ENCODE results near the gene FAM163B. TPM values are rescaled to one million over a fixed set of nuclear protein-coding genes. Genes with fewer than 3 reads are reported as not detected.

FAM163B gene
- total and polyA plus RNA-seq, 2 experiments from 2014 or later: 0.60 to 1.3 TPM

DNA sequence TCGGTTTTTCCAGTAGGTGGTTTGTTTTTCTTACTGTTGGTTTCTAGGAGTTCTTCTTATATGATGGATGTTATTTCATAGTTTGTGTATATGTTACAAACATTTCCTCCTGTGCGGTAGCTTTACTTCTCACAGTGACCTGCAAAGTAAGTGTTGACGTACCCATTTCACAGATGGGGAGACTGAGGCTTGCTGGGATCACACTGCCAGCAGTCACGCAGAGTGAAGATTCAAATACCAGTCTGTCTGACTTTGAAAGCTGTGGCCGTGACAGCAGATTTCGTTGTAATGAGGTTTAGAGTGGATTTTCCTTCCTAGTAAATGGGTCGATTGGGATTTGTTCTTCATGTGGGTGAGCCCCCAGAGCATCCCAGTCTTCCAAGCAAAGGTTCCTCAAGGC lies 40.0 kb upstream of the FAM163B start:
- Histone ChIP-seq H3K27me3 (ENCODE audit: insufficient read depth) (no peaks in the 10 kb centered on the region), H3K4me2 (no peak overlapping the region), H3K79me2 (replicated peaks; ENCODE audit: insufficient read depth) (no peaks in the 10 kb centered on the region), H3K27ac (ENCODE audit: low read depth) (no peak overlapping the region), H3K36me3 (ENCODE audit: insufficient read depth) (no peaks in the 10 kb centered on the region), H3K4me1 (ENCODE audit: insufficient read depth) (no peaks in the 10 kb centered on the region), H3K4me3 (no peak overlapping the region), H4K20me1 (replicated peaks; ENCODE audit: insufficient read depth) (no peaks in the 10 kb centered on the region), H2AFZ (no peak overlapping the region), H3K9me2 (ENCODE audit: insufficient read depth) (no peaks in the 10 kb centered on the region), H3F3A (replicated peaks; ENCODE audit: low read depth) (no peaks in the 10 kb centered on the region)
- ATAC-seq (no peak), DNase-seq (ENCODE audit: low spot score) (no peak)
- no peak for TF ChIP-seq NANOG (IDR thresholded peaks at IDR 0.05; ENCODE audit: borderline replicate concordance)
- TF ChIP-seq, protein P1, sequence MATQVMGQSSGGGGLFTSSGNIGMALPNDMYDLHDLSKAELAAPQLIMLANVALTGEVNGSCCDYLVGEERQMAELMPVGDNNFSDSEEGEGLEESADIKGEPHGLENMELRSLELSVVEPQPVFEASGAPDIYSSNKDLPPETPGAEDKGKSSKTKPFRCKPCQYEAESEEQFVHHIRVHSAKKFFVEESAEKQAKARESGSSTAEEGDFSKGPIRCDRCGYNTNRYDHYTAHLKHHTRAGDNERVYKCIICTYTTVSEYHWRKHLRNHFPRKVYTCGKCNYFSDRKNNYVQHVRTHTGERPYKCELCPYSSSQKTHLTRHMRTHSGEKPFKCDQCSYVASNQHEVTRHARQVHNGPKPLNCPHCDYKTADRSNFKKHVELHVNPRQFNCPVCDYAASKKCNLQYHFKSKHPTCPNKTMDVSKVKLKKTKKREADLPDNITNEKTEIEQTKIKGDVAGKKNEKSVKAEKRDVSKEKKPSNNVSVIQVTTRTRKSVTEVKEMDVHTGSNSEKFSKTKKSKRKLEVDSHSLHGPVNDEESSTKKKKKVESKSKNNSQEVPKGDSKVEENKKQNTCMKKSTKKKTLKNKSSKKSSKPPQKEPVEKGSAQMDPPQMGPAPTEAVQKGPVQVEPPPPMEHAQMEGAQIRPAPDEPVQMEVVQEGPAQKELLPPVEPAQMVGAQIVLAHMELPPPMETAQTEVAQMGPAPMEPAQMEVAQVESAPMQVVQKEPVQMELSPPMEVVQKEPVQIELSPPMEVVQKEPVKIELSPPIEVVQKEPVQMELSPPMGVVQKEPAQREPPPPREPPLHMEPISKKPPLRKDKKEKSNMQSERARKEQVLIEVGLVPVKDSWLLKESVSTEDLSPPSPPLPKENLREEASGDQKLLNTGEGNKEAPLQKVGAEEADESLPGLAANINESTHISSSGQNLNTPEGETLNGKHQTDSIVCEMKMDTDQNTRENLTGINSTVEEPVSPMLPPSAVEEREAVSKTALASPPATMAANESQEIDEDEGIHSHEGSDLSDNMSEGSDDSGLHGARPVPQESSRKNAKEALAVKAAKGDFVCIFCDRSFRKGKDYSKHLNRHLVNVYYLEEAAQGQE (IDR thresholded peaks at IDR 0.05; ENCODE audit: unreplicated experiment): no peak
- no peak for TF ChIP-seq ZNF331 (CRISPR knock-in tag; IDR thresholded peaks at IDR 0.05; ENCODE audit: low read depth)
- TF ChIP-seq POLR2AphosphoS5 (IDR thresholded peaks at IDR 0.05; ENCODE audit: low read depth): no peak
- no peak for TF ChIP-seq JUNB (IDR thresholded peaks at IDR 0.05; ENCODE audit: unreplicated experiment)
- no peak for TF ChIP-seq STAT1 (IDR thresholded peaks at IDR 0.05; ENCODE audit: unreplicated experiment)
- TF ChIP-seq EZH2 (IDR thresholded peaks at IDR 0.05; ENCODE audit: low read depth, unreplicated experiment): no peak
- TF ChIP-seq, protein P2, sequence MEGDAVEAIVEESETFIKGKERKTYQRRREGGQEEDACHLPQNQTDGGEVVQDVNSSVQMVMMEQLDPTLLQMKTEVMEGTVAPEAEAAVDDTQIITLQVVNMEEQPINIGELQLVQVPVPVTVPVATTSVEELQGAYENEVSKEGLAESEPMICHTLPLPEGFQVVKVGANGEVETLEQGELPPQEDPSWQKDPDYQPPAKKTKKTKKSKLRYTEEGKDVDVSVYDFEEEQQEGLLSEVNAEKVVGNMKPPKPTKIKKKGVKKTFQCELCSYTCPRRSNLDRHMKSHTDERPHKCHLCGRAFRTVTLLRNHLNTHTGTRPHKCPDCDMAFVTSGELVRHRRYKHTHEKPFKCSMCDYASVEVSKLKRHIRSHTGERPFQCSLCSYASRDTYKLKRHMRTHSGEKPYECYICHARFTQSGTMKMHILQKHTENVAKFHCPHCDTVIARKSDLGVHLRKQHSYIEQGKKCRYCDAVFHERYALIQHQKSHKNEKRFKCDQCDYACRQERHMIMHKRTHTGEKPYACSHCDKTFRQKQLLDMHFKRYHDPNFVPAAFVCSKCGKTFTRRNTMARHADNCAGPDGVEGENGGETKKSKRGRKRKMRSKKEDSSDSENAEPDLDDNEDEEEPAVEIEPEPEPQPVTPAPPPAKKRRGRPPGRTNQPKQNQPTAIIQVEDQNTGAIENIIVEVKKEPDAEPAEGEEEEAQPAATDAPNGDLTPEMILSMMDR (conservative IDR thresholded peaks at IDR 0.05; ENCODE audit: low read depth in 2 of 2): no peak
- TF ChIP-seq CREB1 (CRISPR knock-in tag; IDR thresholded peaks at IDR 0.05; ENCODE audit: low read depth): no peak
- TF ChIP-seq ZNF114 (CRISPR knock-in tag; IDR thresholded peaks at IDR 0.05): no peak
- TF ChIP-seq, protein P3, sequence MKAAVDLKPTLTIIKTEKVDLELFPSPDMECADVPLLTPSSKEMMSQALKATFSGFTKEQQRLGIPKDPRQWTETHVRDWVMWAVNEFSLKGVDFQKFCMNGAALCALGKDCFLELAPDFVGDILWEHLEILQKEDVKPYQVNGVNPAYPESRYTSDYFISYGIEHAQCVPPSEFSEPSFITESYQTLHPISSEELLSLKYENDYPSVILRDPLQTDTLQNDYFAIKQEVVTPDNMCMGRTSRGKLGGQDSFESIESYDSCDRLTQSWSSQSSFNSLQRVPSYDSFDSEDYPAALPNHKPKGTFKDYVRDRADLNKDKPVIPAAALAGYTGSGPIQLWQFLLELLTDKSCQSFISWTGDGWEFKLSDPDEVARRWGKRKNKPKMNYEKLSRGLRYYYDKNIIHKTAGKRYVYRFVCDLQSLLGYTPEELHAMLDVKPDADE (IDR thresholded peaks at IDR 0.05): no peak
- TF ChIP-seq EZH2phosphoT487 (IDR thresholded peaks at IDR 0.05; ENCODE audit: unreplicated experiment): no peak
- TF ChIP-seq, protein P4, sequence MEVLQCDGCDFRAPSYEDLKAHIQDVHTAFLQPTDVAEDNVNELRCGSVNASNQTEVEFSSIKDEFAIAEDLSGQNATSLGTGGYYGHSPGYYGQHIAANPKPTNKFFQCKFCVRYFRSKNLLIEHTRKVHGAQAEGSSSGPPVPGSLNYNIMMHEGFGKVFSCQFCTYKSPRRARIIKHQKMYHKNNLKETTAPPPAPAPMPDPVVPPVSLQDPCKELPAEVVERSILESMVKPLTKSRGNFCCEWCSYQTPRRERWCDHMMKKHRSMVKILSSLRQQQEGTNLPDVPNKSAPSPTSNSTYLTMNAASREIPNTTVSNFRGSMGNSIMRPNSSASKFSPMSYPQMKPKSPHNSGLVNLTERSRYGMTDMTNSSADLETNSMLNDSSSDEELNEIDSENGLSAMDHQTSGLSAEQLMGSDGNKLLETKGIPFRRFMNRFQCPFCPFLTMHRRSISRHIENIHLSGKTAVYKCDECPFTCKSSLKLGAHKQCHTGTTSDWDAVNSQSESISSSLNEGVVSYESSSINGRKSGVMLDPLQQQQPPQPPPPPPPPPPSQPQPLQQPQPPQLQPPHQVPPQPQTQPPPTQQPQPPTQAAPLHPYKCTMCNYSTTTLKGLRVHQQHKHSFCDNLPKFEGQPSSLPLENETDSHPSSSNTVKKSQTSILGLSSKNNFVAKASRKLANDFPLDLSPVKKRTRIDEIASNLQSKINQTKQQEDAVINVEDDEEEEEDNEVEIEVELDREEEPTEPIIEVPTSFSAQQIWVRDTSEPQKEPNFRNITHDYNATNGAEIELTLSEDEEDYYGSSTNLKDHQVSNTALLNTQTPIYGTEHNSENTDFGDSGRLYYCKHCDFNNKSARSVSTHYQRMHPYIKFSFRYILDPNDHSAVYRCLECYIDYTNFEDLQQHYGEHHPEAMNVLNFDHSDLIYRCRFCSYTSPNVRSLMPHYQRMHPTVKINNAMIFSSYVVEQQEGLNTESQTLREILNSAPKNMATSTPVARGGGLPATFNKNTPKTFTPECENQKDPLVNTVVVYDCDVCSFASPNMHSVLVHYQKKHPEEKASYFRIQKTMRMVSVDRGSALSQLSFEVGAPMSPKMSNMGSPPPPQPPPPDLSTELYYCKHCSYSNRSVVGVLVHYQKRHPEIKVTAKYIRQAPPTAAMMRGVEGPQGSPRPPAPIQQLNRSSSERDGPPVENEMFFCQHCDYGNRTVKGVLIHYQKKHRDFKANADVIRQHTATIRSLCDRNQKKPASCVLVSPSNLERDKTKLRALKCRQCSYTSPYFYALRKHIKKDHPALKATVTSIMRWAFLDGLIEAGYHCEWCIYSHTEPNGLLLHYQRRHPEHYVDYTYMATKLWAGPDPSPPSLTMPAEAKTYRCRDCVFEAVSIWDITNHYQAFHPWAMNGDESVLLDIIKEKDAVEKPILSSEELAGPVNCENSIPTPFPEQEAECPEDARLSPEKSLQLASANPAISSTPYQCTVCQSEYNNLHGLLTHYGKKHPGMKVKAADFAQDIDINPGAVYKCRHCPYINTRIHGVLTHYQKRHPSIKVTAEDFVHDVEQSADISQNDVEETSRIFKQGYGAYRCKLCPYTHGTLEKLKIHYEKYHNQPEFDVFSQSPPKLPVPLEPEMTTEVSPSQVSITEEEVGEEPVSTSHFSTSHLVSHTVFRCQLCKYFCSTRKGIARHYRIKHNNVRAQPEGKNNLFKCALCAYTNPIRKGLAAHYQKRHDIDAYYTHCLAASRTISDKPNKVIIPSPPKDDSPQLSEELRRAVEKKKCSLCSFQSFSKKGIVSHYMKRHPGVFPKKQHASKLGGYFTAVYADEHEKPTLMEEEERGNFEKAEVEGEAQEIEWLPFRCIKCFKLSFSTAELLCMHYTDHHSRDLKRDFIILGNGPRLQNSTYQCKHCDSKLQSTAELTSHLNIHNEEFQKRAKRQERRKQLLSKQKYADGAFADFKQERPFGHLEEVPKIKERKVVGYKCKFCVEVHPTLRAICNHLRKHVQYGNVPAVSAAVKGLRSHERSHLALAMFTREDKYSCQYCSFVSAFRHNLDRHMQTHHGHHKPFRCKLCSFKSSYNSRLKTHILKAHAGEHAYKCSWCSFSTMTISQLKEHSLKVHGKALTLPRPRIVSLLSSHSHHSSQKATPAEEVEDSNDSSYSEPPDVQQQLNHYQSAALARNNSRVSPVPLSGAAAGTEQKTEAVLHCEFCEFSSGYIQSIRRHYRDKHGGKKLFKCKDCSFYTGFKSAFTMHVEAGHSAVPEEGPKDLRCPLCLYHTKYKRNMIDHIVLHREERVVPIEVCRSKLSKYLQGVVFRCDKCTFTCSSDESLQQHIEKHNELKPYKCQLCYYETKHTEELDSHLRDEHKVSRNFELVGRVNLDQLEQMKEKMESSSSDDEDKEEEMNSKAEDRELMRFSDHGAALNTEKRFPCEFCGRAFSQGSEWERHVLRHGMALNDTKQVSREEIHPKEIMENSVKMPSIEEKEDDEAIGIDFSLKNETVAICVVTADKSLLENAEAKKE (CRISPR knock-in tag; IDR thresholded peaks at IDR 0.05): no peak
- H3K4me3 Mint-ChIP-seq: no peak overlapping the region
- H3K27ac Mint-ChIP-seq: no peak overlapping the region
- H3K27me3 Mint-ChIP-seq (ENCODE audit: insufficient read depth, low read depth, poor library complexity): peaks cover 1% of the 10 kb centered on the region
- H3K36me3 Mint-ChIP-seq (ENCODE audit: low read depth): no peaks in the 10 kb centered on the region
- no peaks in the 10 kb centered on the region for H3K9me3 Mint-ChIP-seq
- H3K4me1 Mint-ChIP-seq: peaks cover 3% of the 10 kb centered on the region; the same call in 2 of the 3 replicates
